GM21447 (cell line): ENCODE results near the gene RAD51B.

ENCODE experiments used
- ATAC-seq: cut with Tn5 transposase; IDR thresholded peaks from one replicate; pipeline ENCODE4 v1.9.1; 2021; ENCODE audit not compliant: unreplicated experiment

The RAD51B gene

GRCh38 chr14:68598621-68599447 is 779.3 kb downstream of the RAD51B start:
- ATAC-seq: no peak

GRCh38 chr14:68599896-68600610 is 780.5 kb downstream of the RAD51B start:
- no peak for ATAC-seq

- no peak for ATAC-seq
These were observed 782.9 kb downstream of the RAD51B start for GRCh38 chr14:68602507-68602906.

- ATAC-seq: no peak
These were observed 784.2 kb downstream of the RAD51B start for GRCh38 chr14:68603533-68604360.

GRCh38 chr14:68604361-68604730 is 784.8 kb downstream of the RAD51B start:
- no peak for ATAC-seq

GRCh38 chr14:68604822-68605221 is 785.2 kb downstream of the RAD51B start:
- no peak for ATAC-seq

GRCh38 chr14:68606176-68606575 is 786.6 kb downstream of the RAD51B start:
- ATAC-seq: no peak

GRCh38 chr14:68606644-68607043 is 787.1 kb downstream of the RAD51B start:
- no peak for ATAC-seq

GRCh38 chr14:68607081-68607866 is 787.7 kb downstream of the RAD51B start:
- ATAC-seq: no peak

- no peak for ATAC-seq
These were observed 788.4 kb downstream of the RAD51B start for GRCh38 chr14:68607867-68608573.

- ATAC-seq: no peak
These were observed 789.0 kb downstream of the RAD51B start for GRCh38 chr14:68608574-68608962.

- no peak for ATAC-seq
These were observed 789.4 kb downstream of the RAD51B start for GRCh38 chr14:68609012-68609411.

- ATAC-seq: no peak
These were observed 790.7 kb downstream of the RAD51B start for GRCh38 chr14:68610251-68610793.

GRCh38 chr14:68611599-68611998 is 792.0 kb downstream of the RAD51B start:
- no peak for ATAC-seq

- no peak for ATAC-seq
These were observed 792.5 kb downstream of the RAD51B start for GRCh38 chr14:68612049-68612448.

- no peak for ATAC-seq
These were observed 796.8 kb downstream of the RAD51B start for GRCh38 chr14:68616221-68616902.

- no peak for ATAC-seq
These were observed 800.4 kb downstream of the RAD51B start for GRCh38 chr14:68619790-68620574.
